ENCODE measurements around the gene DHRS1. TPM values are rescaled to one million over a fixed set of nuclear protein-coding genes. Genes with fewer than 3 reads are reported as not detected.

The DHRS1 gene
- total RNA-seq, 1 experiment from 2014 or later: 19.7 TPM

- H3K27ac Mint-ChIP-seq (ENCODE audit: unreplicated experiment): no peak overlapping the region
- no peak for DNase-seq
- H3K4me3 Mint-ChIP-seq (ENCODE audit: low read depth, unreplicated experiment): no peak overlapping the region
- H3K36me3 Mint-ChIP-seq (ENCODE audit: insufficient read depth, unreplicated experiment): peaks cover 20% of the 10 kb centered on the region
- CTCF ChIA-PET: no interaction called here
- H3K4me1 Mint-ChIP-seq (ENCODE audit: low read depth, unreplicated experiment): peaks cover 2% of the 10 kb centered on the region
- no peaks in the 10 kb centered on the region for H3K27me3 Mint-ChIP-seq (ENCODE audit: unreplicated experiment)
- no peaks in the 10 kb centered on the region for H3K9me3 Mint-ChIP-seq (ENCODE audit: low read depth, unreplicated experiment)
- no peak for TF ChIP-seq CTCF (IDR thresholded peaks at IDR 0.05; ENCODE audit: unreplicated experiment)
- intact Hi-C loops (cut with micrococcal nuclease; ENCODE audit: unreplicated experiment): no loop called here
- no TSS peak for BruUV-seq (replicated peaks)
These were observed 33.0 kb downstream of the DHRS1 start for GRCh38 chr14:24266344-24267244.

- no peak overlapping the region for H3K27ac Mint-ChIP-seq (ENCODE audit: unreplicated experiment)
- no TSS peak for BruUV-seq (replicated peaks)
- intact Hi-C loops (cut with micrococcal nuclease; ENCODE audit: unreplicated experiment): no loop called here
- peaks cover 7% of the 10 kb centered on the region for H3K36me3 Mint-ChIP-seq (ENCODE audit: insufficient read depth, unreplicated experiment)
- no peaks in the 10 kb centered on the region for H3K4me1 Mint-ChIP-seq (ENCODE audit: low read depth, unreplicated experiment)
- no peaks in the 10 kb centered on the region for H3K27me3 Mint-ChIP-seq (ENCODE audit: unreplicated experiment)
- H3K4me3 Mint-ChIP-seq (ENCODE audit: low read depth, unreplicated experiment): no peak overlapping the region
- TF ChIP-seq CTCF (IDR thresholded peaks at IDR 0.05; ENCODE audit: unreplicated experiment): no peak
- no peak for DNase-seq
- CTCF ChIA-PET: no interaction called here
- H3K9me3 Mint-ChIP-seq (ENCODE audit: low read depth, unreplicated experiment): no peaks in the 10 kb centered on the region
These were observed 35.3 kb downstream of the DHRS1 start for GRCh38 chr14:24264298-24264697.

GRCh38 chr14:24263848-24264247 lies 35.7 kb downstream of the DHRS1 start:
- Mint-ChIP-seq H3K4me1 (ENCODE audit: low read depth, unreplicated experiment) (no peaks in the 10 kb centered on the region), H3K4me3 (ENCODE audit: low read depth, unreplicated experiment) (no peak overlapping the region), H3K36me3 (ENCODE audit: insufficient read depth, unreplicated experiment) (peaks cover 7% of the 10 kb centered on the region), H3K9me3 (ENCODE audit: low read depth, unreplicated experiment) (no peaks in the 10 kb centered on the region), H3K27ac (ENCODE audit: unreplicated experiment) (no peak overlapping the region), H3K27me3 (ENCODE audit: unreplicated experiment) (no peaks in the 10 kb centered on the region)
- intact Hi-C loops (cut with micrococcal nuclease; ENCODE audit: unreplicated experiment): no loop called here
- no peak for TF ChIP-seq CTCF (IDR thresholded peaks at IDR 0.05; ENCODE audit: unreplicated experiment)
- CTCF ChIA-PET: no interaction called here
- DNase-seq: no peak
- no TSS peak for BruUV-seq (replicated peaks)

- no peak within 1 kb of the TSS for H3K4me3 Mint-ChIP-seq (ENCODE audit: low read depth, unreplicated experiment)
- CTCF ChIA-PET: no interaction called here
These were observed 36.5 kb downstream of the DHRS1 start, which contains the start of gene TGM1 for GRCh38 chr14:24262821-24263733. TGM1 (minus strand) TSS chr14:24263177; CDS start chr14:24262352, 825 bp downstream.

More at GRCh38 chr14:24262821-24263733, 36.5 kb downstream of the DHRS1 start, which contains the start of gene TGM1:
- no peak for TF ChIP-seq CTCF (IDR thresholded peaks at IDR 0.05; ENCODE audit: unreplicated experiment)
- no peaks in the 10 kb centered on the region for H3K9me3 Mint-ChIP-seq (ENCODE audit: low read depth, unreplicated experiment)
- no peak within 1 kb of the TSS for H3K27ac Mint-ChIP-seq (ENCODE audit: unreplicated experiment)
- no peaks in the 10 kb centered on the region for H3K27me3 Mint-ChIP-seq (ENCODE audit: unreplicated experiment)
- no peaks in the 10 kb centered on the region for H3K4me1 Mint-ChIP-seq (ENCODE audit: low read depth, unreplicated experiment)
- no peak for DNase-seq
- no TSS peak for BruUV-seq (replicated peaks)
- H3K36me3 Mint-ChIP-seq (ENCODE audit: insufficient read depth, unreplicated experiment): peaks cover 7% of the 10 kb centered on the region
- intact Hi-C loops (cut with micrococcal nuclease; ENCODE audit: unreplicated experiment): no loop called here
